ENCODE data around the gene GSK3B.

The GSK3B gene

GRCh38 chr3:119880966-119881365, 213.3 kb downstream of the GSK3B start:
- DNase-seq (ENCODE audit: low spot score) = no peak

- no peak for DNase-seq (ENCODE audit: low spot score)
Observed at GRCh38 chr3:119873646-119874045, 220.6 kb downstream of the GSK3B start.

GRCh38 chr3:119872773-119873172, 221.5 kb downstream of the GSK3B start:
- no peak for DNase-seq (ENCODE audit: low spot score)

GRCh38 chr3:119871571-119871970, 222.7 kb downstream of the GSK3B start:
- no peak for DNase-seq (ENCODE audit: low spot score)

GRCh38 chr3:119870512-119870911, 223.7 kb downstream of the GSK3B start:
- no peak for DNase-seq (ENCODE audit: low spot score)

GRCh38 chr3:119864476-119864875, 229.8 kb downstream of the GSK3B start:
- DNase-seq (ENCODE audit: low spot score) = no peak

- DNase-seq (ENCODE audit: low spot score) = no peak
Observed at GRCh38 chr3:119862616-119863015, 231.6 kb downstream of the GSK3B start.

- DNase-seq (ENCODE audit: low spot score) = no peak
Observed at GRCh38 chr3:119861681-119862080, 232.6 kb downstream of the GSK3B start.

- DNase-seq (ENCODE audit: low spot score) = no peak
Observed at GRCh38 chr3:119859728-119860127, 234.5 kb downstream of the GSK3B start.

- no peak for DNase-seq (ENCODE audit: low spot score)
Observed at GRCh38 chr3:119858957-119859356, 235.3 kb downstream of the GSK3B start.

- DNase-seq (ENCODE audit: low spot score) = no peak
Observed at GRCh38 chr3:119856695-119857094, 237.6 kb downstream of the GSK3B start.

- DNase-seq (ENCODE audit: low spot score) = no peak
Observed at GRCh38 chr3:119849126-119849525, 245.1 kb downstream of the GSK3B start.

GRCh38 chr3:119841808-119842471, 252.3 kb downstream of the GSK3B start:
- DNase-seq (ENCODE audit: low spot score) = no peak

- DNase-seq (ENCODE audit: low spot score) = no peak
Observed at GRCh38 chr3:119835556-119835955, 258.7 kb downstream of the GSK3B start.

GRCh38 chr3:119834754-119835370, 259.4 kb downstream of the GSK3B start:
- DNase-seq (ENCODE audit: low spot score) = no peak

GRCh38 chr3:119831941-119832371, 262.3 kb downstream of the GSK3B start:
- no peak for DNase-seq (ENCODE audit: low spot score)

- DNase-seq (ENCODE audit: low spot score) = no peak
Observed at GRCh38 chr3:119831022-119831421, 263.2 kb downstream of the GSK3B start.

- peak; percentile 60 for DNase-seq (ENCODE audit: low spot score)
Observed at GRCh38 chr3:119829420-119829819, 264.8 kb downstream of the GSK3B start.

- no peak for DNase-seq (ENCODE audit: low spot score)
Observed at GRCh38 chr3:119826711-119827608, 267.3 kb downstream of the GSK3B start.

GRCh38 chr3:119825820-119826219, 268.4 kb downstream of the GSK3B start:
- DNase-seq (ENCODE audit: low spot score) = no peak

GRCh38 chr3:119819806-119820205, 274.4 kb downstream of the GSK3B start:
- DNase-seq (ENCODE audit: low spot score) = no peak

GRCh38 chr3:119818937-119819336, 275.3 kb downstream of the GSK3B start:
- DNase-seq (ENCODE audit: low spot score) = no peak
